GM18519 (cell line): ENCODE data around the gene NPIPB6.

ENCODE experiments used
- ATAC-seq: cut with Tn5 transposase; IDR thresholded peaks from one replicate; pipeline ENCODE4 v1.9.1; 2021; ENCODE audit warnings: mild to moderate bottlenecking, moderate library complexity; ENCODE audit not compliant: unreplicated experiment, low FRiP score

The NPIPB6 gene

GRCh38 chr16:28301154-28301553, 62.2 kb downstream of the NPIPB6 start:
- no peak for ATAC-seq

- no peak for ATAC-seq
These were observed 63.0 kb downstream of the NPIPB6 start for GRCh38 chr16:28300327-28300726.

- no peak for ATAC-seq
These were observed 64.8 kb downstream of the NPIPB6 start for GRCh38 chr16:28298511-28298878.

GRCh38 chr16:28297784-28298510, 65.4 kb downstream of the NPIPB6 start:
- no peak for ATAC-seq

- no peak for ATAC-seq
These were observed 66.0 kb downstream of the NPIPB6 start for GRCh38 chr16:28297308-28297707.

GRCh38 chr16:28295276-28295675, 68.0 kb downstream of the NPIPB6 start:
- ATAC-seq = no peak

GRCh38 chr16:28294201-28294600, 69.1 kb downstream of the NPIPB6 start:
- ATAC-seq = no peak

- ATAC-seq = no peak
These were observed 69.7 kb downstream of the NPIPB6 start for GRCh38 chr16:28293601-28293960.

- ATAC-seq = no peak
These were observed 70.3 kb downstream of the NPIPB6 start for GRCh38 chr16:28292731-28293600.
